SHP77 treated with DMSO at 0.1 percent for 48 hours (cell line): Measurements from ENCODE around the gene KIF26B.

Experiments used
- DNase-seq: peaks from one replicate; lab custom pipeline; 2025; lab: John Stamatoyannopoulos, UW

KIF26B gene

GRCh38 chr1:245209658-245210435, 55.1 kb downstream of the KIF26B start:
- DNase-seq = no peak

- no peak for DNase-seq
Observed at GRCh38 chr1:245211035-245211749, 56.4 kb downstream of the KIF26B start.

GRCh38 chr1:245211761-245212160, 57.0 kb downstream of the KIF26B start:
- no peak for DNase-seq

- DNase-seq = no peak
Observed at GRCh38 chr1:245212221-245212710, 57.5 kb downstream of the KIF26B start.

- DNase-seq = no peak
Observed at GRCh38 chr1:245213066-245213831, 58.5 kb downstream of the KIF26B start.

- DNase-seq = no peak
Observed at GRCh38 chr1:245215071-245215470, 60.3 kb downstream of the KIF26B start.

GRCh38 chr1:245216366-245217115, 61.8 kb downstream of the KIF26B start:
- DNase-seq = no peak

GRCh38 chr1:245217853-245218608, 63.2 kb downstream of the KIF26B start:
- no peak for DNase-seq

GRCh38 chr1:245220381-245220985, 65.7 kb downstream of the KIF26B start:
- DNase-seq = no peak

- DNase-seq = no peak
Observed at GRCh38 chr1:245221805-245222204, 67.0 kb downstream of the KIF26B start.

GRCh38 chr1:245222931-245223595, 68.3 kb downstream of the KIF26B start:
- no peak for DNase-seq

GRCh38 chr1:245225322-245226202, 70.8 kb downstream of the KIF26B start:
- no peak for DNase-seq

- DNase-seq = no peak
Observed at GRCh38 chr1:245226203-245226499, 71.4 kb downstream of the KIF26B start.

- no peak for DNase-seq
Observed at GRCh38 chr1:245229051-245229450, 74.3 kb downstream of the KIF26B start.

- no peak for DNase-seq
Observed at GRCh38 chr1:245232931-245233330, 78.1 kb downstream of the KIF26B start.

GRCh38 chr1:245234217-245235081, 79.7 kb downstream of the KIF26B start:
- DNase-seq = peak; percentile 43

GRCh38 chr1:245235156-245235555, 80.4 kb downstream of the KIF26B start:
- no peak for DNase-seq

GRCh38 chr1:245240648-245241165, 85.9 kb downstream of the KIF26B start:
- no peak for DNase-seq
